Tibial artery (tissue), 4 donors: ENCODE data around the gene NAGLU.

Source experiments
- DNase-seq, 2 donors: peaks; one replicate each; pipeline ENCODE4 v3.0.0-alpha.2; 2019
- H3K27ac ChIP-seq, 2 donors: fragments of 200-600 bp; sonication (generic) in 1 of 2; 1 replicate in 1 of 2; 2 replicates in 1 of 2; pipeline ENCODE4 v1.5.1; 2018 to 2019; ENCODE audit warnings: mild to moderate bottlenecking in 1 of 2
- H3K27me3 ChIP-seq, 2 donors: fragments of 200-600 bp; sonication (generic) in 1 of 2; one replicate each; pipeline versions ENCODE4 v1.5.1 to v1.6.0; 2016 to 2019
- H3K36me3 ChIP-seq, 3 donors: fragments of 200-600 bp; sonication (generic) in 2 of 3; one replicate each; pipeline ENCODE4 v1.5.1; 2016 to 2019; ENCODE audit warnings: mild to moderate bottlenecking in 2 of 3
- H3K4me1 ChIP-seq, 4 donors: fragments of 200-600 bp; sonication (generic) in 2 of 4; 1 replicate in 3 of 4; 2 replicates in 1 of 4; pipeline ENCODE4 v1.5.1; 2016 to 2019
- H3K4me3 ChIP-seq, 2 donors: fragments of 200-600 bp; sonication (generic) in 1 of 2; 1 replicate in 1 of 2; 2 replicates in 1 of 2; pipeline ENCODE4 v1.5.1; 2018 to 2019; ENCODE audit warnings: mild to moderate bottlenecking in 2 of 2
- H3K9me3 ChIP-seq, 3 donors: fragments of 200-600 bp; sonication (generic) in 1 of 3; one replicate each; pipeline ENCODE4 v1.5.1; 2016 to 2019
- intact Hi-C: fragments of 100-400 bp; cut with DNase I; formaldehyde crosslinking; loops from one replicate; pipeline ENCODE4 v1.15.0; 2023; ENCODE audit warnings: low total_unique reads
- TF ChIP-seq, protein P1 (sequence below), 2 experiments: fragments of 200-600 bp in 1 of 2; fragments of 450-650 bp in 1 of 2; IDR thresholded peaks; one replicate each; pipeline ENCODE4 v1.5.1; 2017 to 2019; ENCODE audit warnings: antibody characterized with exemption in 2 of 2, mild to moderate bottlenecking in 1 of 2, moderate library complexity in 1 of 2

The NAGLU gene

DNA sequence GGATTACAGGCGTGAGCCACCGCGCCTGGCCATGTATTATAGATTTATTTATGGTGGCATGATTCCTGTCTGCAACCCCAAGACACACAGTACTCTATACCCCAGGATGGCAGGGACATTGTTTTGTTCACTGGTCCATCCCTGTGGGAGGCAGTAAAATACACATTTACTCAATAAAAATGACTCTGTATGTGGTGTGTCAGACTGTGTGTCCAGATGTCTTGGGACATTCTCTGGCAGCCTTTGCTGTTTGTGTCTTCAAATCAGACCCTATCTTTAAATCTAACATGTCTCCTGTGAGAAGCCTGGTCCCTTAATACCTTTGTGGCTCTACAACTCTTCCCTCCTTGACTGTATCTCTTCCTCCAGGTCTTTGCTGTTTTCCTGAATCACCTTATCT, 24.2 kb downstream of the NAGLU start:
- DNase-seq = no peak
- Histone ChIP-seq H3K27ac (peak overlapping the region in 1 of 2 donors; percentile 87), H3K27me3 (no peaks in the 10 kb centered on the region), H3K36me3 (peaks cover 9 to 14% (median 10%) of the 10 kb centered on the region in 3 donors), H3K4me3 (no peak overlapping the region), H3K9me3 (no peaks in the 10 kb centered on the region), H3K4me1 (peaks cover 4 to 48% (median 40%) of the 10 kb centered on the region in 4 donors)
- intact Hi-C loops = no loop called here
- TF ChIP-seq, protein P1, sequence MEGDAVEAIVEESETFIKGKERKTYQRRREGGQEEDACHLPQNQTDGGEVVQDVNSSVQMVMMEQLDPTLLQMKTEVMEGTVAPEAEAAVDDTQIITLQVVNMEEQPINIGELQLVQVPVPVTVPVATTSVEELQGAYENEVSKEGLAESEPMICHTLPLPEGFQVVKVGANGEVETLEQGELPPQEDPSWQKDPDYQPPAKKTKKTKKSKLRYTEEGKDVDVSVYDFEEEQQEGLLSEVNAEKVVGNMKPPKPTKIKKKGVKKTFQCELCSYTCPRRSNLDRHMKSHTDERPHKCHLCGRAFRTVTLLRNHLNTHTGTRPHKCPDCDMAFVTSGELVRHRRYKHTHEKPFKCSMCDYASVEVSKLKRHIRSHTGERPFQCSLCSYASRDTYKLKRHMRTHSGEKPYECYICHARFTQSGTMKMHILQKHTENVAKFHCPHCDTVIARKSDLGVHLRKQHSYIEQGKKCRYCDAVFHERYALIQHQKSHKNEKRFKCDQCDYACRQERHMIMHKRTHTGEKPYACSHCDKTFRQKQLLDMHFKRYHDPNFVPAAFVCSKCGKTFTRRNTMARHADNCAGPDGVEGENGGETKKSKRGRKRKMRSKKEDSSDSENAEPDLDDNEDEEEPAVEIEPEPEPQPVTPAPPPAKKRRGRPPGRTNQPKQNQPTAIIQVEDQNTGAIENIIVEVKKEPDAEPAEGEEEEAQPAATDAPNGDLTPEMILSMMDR (IDR thresholded peaks at IDR 0.05) = no peak

GRCh38 chr17:42561897-42562387, 25.9 kb downstream of the NAGLU start, which contains the start of gene COASY:
Gene COASY (plus strand): TSS chr17:42562148. CDS start chr17:42562623, 475 bp downstream.
- peak within 1 kb of the TSS; percentile 83 to 87 for H3K27ac ChIP-seq
- TF ChIP-seq, protein P1 (IDR thresholded peaks at IDR 0.05) = no peak
- intact Hi-C loops = no loop called here
- peak within 1 kb of the TSS; percentile 69 to 90 for H3K4me3 ChIP-seq
- peaks cover 16 to 24% (median 20%) of the 10 kb centered on the region in 3 donors for H3K36me3 ChIP-seq
- H3K27me3 ChIP-seq = no peaks in the 10 kb centered on the region
- peaks cover 4 to 53% (median 43%) of the 10 kb centered on the region in 4 donors for H3K4me1 ChIP-seq
- H3K9me3 ChIP-seq = no peaks in the 10 kb centered on the region
- peak; percentile 95 to 98 for DNase-seq

GRCh38 chr17:42562388-42563142, 26.5 kb downstream of the NAGLU start:
- intact Hi-C loops = no loop called here
- DNase-seq = no peak
- Histone ChIP-seq H3K4me1 (peaks cover 4 to 54% (median 46%) of the 10 kb centered on the region in 4 donors), H3K27me3 (no peaks in the 10 kb centered on the region), H3K27ac (peak overlapping the region; percentile 83 to 87), H3K4me3 (peak overlapping the region; percentile 69 to 90), H3K36me3 (peaks cover 16 to 24% (median 20%) of the 10 kb centered on the region in 3 donors), H3K9me3 (no peaks in the 10 kb centered on the region)
- TF ChIP-seq, protein P1 (IDR thresholded peaks at IDR 0.05) = no peak

DNA sequence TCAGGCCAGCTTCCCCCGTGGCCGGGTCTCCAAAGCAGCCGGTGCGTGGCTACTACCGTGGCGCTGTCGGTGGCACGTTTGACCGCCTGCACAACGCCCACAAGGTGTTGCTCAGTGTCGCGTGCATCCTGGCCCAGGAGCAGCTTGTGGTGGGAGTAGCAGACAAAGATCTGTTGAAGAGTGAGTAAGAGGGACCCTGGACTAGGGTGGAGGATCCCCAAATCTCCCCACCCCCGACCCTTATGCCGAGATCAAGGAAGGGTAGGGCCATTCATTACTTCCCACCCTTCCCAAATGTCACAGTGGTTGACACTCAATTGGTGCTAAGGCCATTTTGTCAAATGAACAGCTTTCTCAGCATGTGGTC, 27.1 kb downstream of the NAGLU start:
- Histone ChIP-seq H3K9me3 (no peaks in the 10 kb centered on the region), H3K4me3 (peak overlapping the region; percentile 69 to 90), H3K4me1 (peaks cover 4 to 59% (median 50%) of the 10 kb centered on the region in 4 donors), H3K36me3 (peaks cover 16 to 24% (median 20%) of the 10 kb centered on the region in 3 donors), H3K27ac (peak overlapping the region; percentile 83 to 87), H3K27me3 (no peaks in the 10 kb centered on the region)
- intact Hi-C loops = no loop called here
- no peak for DNase-seq
- TF ChIP-seq, protein P1 (IDR thresholded peaks at IDR 0.05) = no peak

GRCh38 chr17:42563543-42563942, 27.5 kb downstream of the NAGLU start:
- peaks cover 4 to 63% (median 54%) of the 10 kb centered on the region in 4 donors for H3K4me1 ChIP-seq
- TF ChIP-seq, protein P1 (IDR thresholded peaks at IDR 0.05) = no peak

More at GRCh38 chr17:42563543-42563942, 27.5 kb downstream of the NAGLU start:
- no peaks in the 10 kb centered on the region for H3K9me3 ChIP-seq
- peaks cover 16 to 28% (median 23%) of the 10 kb centered on the region in 3 donors for H3K36me3 ChIP-seq
- intact Hi-C loops = no loop called here
- H3K27ac ChIP-seq = no peak overlapping the region
- peak overlapping the region; percentile 69 to 90 for H3K4me3 ChIP-seq
- H3K27me3 ChIP-seq = no peaks in the 10 kb centered on the region
- no peak for DNase-seq
